ENCODE results near the gene GREB1. TPM values are rescaled to one million over a fixed set of nuclear protein-coding genes. Genes with fewer than 3 reads are reported as not detected.

The GREB1 gene
- total RNA-seq, 1 experiment from 2014 or later = 6.2 TPM

DNA sequence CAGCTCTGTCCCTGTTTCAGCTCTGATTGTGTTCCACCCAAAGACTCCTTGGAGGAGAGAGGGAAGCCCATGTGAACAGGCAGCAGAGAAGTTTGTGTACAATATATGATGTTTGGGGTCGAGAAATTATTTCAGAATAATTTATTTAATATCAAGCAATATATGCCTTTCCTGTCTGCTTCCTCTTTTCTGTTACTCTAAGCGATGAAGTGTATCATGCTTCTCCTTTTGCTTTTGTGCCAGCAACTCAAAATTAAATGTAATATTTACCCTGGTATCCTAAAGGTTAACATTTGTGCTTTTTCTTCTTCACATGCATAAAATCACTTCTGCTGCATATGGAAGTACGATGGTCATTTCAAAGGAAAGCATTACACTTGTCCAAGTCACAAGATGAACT is 138.6 kb downstream of the GREB1 start:
- H3K9ac ChIP-seq (ENCODE audit: low read length) = no peak overlapping the region
- no peaks in the 10 kb centered on the region for H3K9me3 ChIP-seq (ENCODE audit: control insufficient read depth in 1 of 2, insufficient read depth in 1 of 2, low read depth in 1 of 2, low read length in 2 of 2)
- H3K4me1 ChIP-seq (ENCODE audit: control insufficient read depth in 1 of 2, insufficient read depth in 2 of 2, low read length in 2 of 2) = no peaks in the 10 kb centered on the region
- no peaks in the 10 kb centered on the region for H3K36me3 ChIP-seq (ENCODE audit: control insufficient read depth in 1 of 2, insufficient read depth in 2 of 2, low read length in 2 of 2)
- no peak for ATAC-seq
- ChIA-PET CTCF (no interaction called here), RAD21 (ENCODE audit: low non-redundant PET in 1 of 2, low total read pairs in 2 of 2, uncharacterized antibody in 2 of 2, unreplicated experiment in 2 of 2) (no interaction called here), POLR2A (no interaction called here)
- no peak for DNase-seq (ENCODE audit: low read depth, low spot score)
- no peak for TF ChIP-seq SRF (IDR thresholded peaks at IDR 0.05; ENCODE audit: low read depth)
- TF ChIP-seq, protein P1, sequence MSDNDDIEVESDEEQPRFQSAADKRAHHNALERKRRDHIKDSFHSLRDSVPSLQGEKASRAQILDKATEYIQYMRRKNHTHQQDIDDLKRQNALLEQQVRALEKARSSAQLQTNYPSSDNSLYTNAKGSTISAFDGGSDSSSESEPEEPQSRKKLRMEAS (IDR thresholded peaks at IDR 0.05) = no peak
- TF ChIP-seq CEBPB (IDR thresholded peaks at IDR 0.05; ENCODE audit: low read depth) = no peak
- TF ChIP-seq, protein P2, sequence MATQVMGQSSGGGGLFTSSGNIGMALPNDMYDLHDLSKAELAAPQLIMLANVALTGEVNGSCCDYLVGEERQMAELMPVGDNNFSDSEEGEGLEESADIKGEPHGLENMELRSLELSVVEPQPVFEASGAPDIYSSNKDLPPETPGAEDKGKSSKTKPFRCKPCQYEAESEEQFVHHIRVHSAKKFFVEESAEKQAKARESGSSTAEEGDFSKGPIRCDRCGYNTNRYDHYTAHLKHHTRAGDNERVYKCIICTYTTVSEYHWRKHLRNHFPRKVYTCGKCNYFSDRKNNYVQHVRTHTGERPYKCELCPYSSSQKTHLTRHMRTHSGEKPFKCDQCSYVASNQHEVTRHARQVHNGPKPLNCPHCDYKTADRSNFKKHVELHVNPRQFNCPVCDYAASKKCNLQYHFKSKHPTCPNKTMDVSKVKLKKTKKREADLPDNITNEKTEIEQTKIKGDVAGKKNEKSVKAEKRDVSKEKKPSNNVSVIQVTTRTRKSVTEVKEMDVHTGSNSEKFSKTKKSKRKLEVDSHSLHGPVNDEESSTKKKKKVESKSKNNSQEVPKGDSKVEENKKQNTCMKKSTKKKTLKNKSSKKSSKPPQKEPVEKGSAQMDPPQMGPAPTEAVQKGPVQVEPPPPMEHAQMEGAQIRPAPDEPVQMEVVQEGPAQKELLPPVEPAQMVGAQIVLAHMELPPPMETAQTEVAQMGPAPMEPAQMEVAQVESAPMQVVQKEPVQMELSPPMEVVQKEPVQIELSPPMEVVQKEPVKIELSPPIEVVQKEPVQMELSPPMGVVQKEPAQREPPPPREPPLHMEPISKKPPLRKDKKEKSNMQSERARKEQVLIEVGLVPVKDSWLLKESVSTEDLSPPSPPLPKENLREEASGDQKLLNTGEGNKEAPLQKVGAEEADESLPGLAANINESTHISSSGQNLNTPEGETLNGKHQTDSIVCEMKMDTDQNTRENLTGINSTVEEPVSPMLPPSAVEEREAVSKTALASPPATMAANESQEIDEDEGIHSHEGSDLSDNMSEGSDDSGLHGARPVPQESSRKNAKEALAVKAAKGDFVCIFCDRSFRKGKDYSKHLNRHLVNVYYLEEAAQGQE (IDR thresholded peaks at IDR 0.05; ENCODE audit: low read depth) = no peak
- no peak for TF ChIP-seq RAD21 (IDR thresholded peaks at IDR 0.05; ENCODE audit: low read depth)
- TF ChIP-seq, protein P3, sequence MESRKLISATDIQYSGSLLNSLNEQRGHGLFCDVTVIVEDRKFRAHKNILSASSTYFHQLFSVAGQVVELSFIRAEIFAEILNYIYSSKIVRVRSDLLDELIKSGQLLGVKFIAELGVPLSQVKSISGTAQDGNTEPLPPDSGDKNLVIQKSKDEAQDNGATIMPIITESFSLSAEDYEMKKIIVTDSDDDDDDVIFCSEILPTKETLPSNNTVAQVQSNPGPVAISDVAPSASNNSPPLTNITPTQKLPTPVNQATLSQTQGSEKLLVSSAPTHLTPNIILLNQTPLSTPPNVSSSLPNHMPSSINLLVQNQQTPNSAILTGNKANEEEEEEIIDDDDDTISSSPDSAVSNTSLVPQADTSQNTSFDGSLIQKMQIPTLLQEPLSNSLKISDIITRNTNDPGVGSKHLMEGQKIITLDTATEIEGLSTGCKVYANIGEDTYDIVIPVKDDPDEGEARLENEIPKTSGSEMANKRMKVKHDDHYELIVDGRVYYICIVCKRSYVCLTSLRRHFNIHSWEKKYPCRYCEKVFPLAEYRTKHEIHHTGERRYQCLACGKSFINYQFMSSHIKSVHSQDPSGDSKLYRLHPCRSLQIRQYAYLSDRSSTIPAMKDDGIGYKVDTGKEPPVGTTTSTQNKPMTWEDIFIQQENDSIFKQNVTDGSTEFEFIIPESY (IDR thresholded peaks at IDR 0.05; ENCODE audit: extremely low read depth, insufficient replicate concordance, low read length) = no peak
- no peak for TF ChIP-seq EGR1 (IDR thresholded peaks at IDR 0.05; ENCODE audit: low read depth)
- TF ChIP-seq SP1 (IDR thresholded peaks at IDR 0.05; ENCODE audit: low read depth) = no peak
- no peak for TF ChIP-seq CBX3 (IDR thresholded peaks at IDR 0.05; ENCODE audit: low read depth)
- no peak for TF ChIP-seq POLR2AphosphoS5 (IDR thresholded peaks at IDR 0.05; ENCODE audit: low read depth, low read length)
- no peaks in the 10 kb centered on the region for H3K9me2 ChIP-seq (ENCODE audit: insufficient read depth)
- no peak overlapping the region for H3K4me2 ChIP-seq (ENCODE audit: low read length)
- no peaks in the 10 kb centered on the region for H3K27me3 ChIP-seq (ENCODE audit: insufficient read depth, low read length)
- H3K79me2 ChIP-seq (ENCODE audit: insufficient read depth, low read length) = no peaks in the 10 kb centered on the region
- no peak overlapping the region for H3K27ac ChIP-seq (ENCODE audit: low read depth, low read length)
- intact Hi-C loops (cut with micrococcal nuclease) = no loop called here
- no TSS peak for BruUV-seq (replicated peaks)
- H3K4me3 ChIP-seq (replicated peaks in 1 of 2; ENCODE audit: low read depth in 1 of 2, low read length in 2 of 2) = no peak overlapping the region
- no peak overlapping the region for H2AFZ ChIP-seq (ENCODE audit: low read depth, low read length, poor library complexity, severe bottlenecking)
- no peaks in the 10 kb centered on the region for H4K20me1 ChIP-seq (ENCODE audit: insufficient read depth)
